ENCODE results near the gene NRXN3. TPM values are rescaled to one million over a fixed set of nuclear protein-coding genes. Genes with fewer than 3 reads are reported as not detected.

The NRXN3 gene
- polyA plus RNA-seq, 1 of the 3 experiments (the other 2 are of a cell fraction) = 1.6 TPM

- Histone ChIP-seq H3K9me2 (no peaks in the 10 kb centered on the region), H3K79me2 (ENCODE audit: insufficient read depth) (no peaks in the 10 kb centered on the region), H4K20me1 (ENCODE audit: insufficient read depth) (no peaks in the 10 kb centered on the region), H3K4me3 (ENCODE audit: low read depth in 2 of 2, low read length in 1 of 2) (no peak overlapping the region), H3K4me1 (ENCODE audit: control insufficient read depth in 1 of 2, insufficient read depth in 2 of 2, low read depth in 1 of 2, low read length in 1 of 2) (no peaks in the 10 kb centered on the region), H3K9ac (no peak overlapping the region), H3F3A (replicated peaks; ENCODE audit: insufficient read depth) (no peaks in the 10 kb centered on the region), H3K27ac (ENCODE audit: low read depth in 2 of 2, low read length in 1 of 2) (no peak overlapping the region), H3K36me3 (replicated peaks in 1 of 2; ENCODE audit: control insufficient read depth in 1 of 2, insufficient read depth in 2 of 2, low read length in 1 of 2) (no peaks in the 10 kb centered on the region), H3K4me2 (no peak overlapping the region), H2AFZ (ENCODE audit: low read depth) (no peak overlapping the region), H3K27me3 (ENCODE audit: insufficient read depth) (no peaks in the 10 kb centered on the region), H3K9me3 (no peaks in the 10 kb centered on the region)
- ChIA-PET CTCF (interaction anchor here (1.4 kb wide), 1 partner anchor 21 kb away, joined by 4 read pairs; no protein-coding TSS in a partner anchor), POLR2A (no interaction called here)
- no peak for TF ChIP-seq FOXJ3 (CRISPR knock-in tag; IDR thresholded peaks at IDR 0.05)
- no peak for TF ChIP-seq TEAD4 (IDR thresholded peaks at IDR 0.05; ENCODE audit: borderline replicate concordance, insufficient read depth)
- TF ChIP-seq USF1 (IDR thresholded peaks at IDR 0.05; ENCODE audit: borderline replicate concordance, low read depth) = no peak
- TF ChIP-seq RFX5 (IDR thresholded peaks at IDR 0.05; ENCODE audit: low read length) = no peak
- no peak for TF ChIP-seq SIN3A (IDR thresholded peaks at IDR 0.05; ENCODE audit: borderline replicate concordance, low read depth, low read length)
- no peak for TF ChIP-seq REST (IDR thresholded peaks at IDR 0.05; ENCODE audit: low read depth, low read length)
- TF ChIP-seq RAD21 (IDR thresholded peaks at IDR 0.05; ENCODE audit: low read length) = no peak
- no peak for TF ChIP-seq POLR2AphosphoS5 (IDR thresholded peaks at IDR 0.05; ENCODE audit: low read depth, low read length)
- TF ChIP-seq FOSL2 (IDR thresholded peaks at IDR 0.05; ENCODE audit: borderline replicate concordance, low read depth) = no peak
- no peak for TF ChIP-seq MXI1 (IDR thresholded peaks at IDR 0.05; ENCODE audit: low read depth, low read length)
- TF ChIP-seq FOXM1 (IDR thresholded peaks at IDR 0.05; ENCODE audit: low read depth) = no peak
- no peak for TF ChIP-seq ELF1 (IDR thresholded peaks at IDR 0.05)
- no peak for TF ChIP-seq TAF1 (IDR thresholded peaks at IDR 0.05; ENCODE audit: borderline replicate concordance, low read depth, low read length)
- no peak for TF ChIP-seq JUND (IDR thresholded peaks at IDR 0.05)
- TF ChIP-seq CHD2 (IDR thresholded peaks at IDR 0.05; ENCODE audit: low read length, partially characterized antibody) = no peak
- DNase-seq = no peak
- WGBS (ENCODE audit: low lambda C conversion rate) = 29% methylated on average over 5 of the region's 5 CpGs
Measured at GRCh38 chr14:79680087-79680486, 1509.9 kb downstream of the NRXN3 start.

GRCh38 chr14:79686196-79686595 is 1516.0 kb downstream of the NRXN3 start:
- no peak overlapping the region for H2AFZ ChIP-seq (ENCODE audit: low read depth)
- H3K27ac ChIP-seq (ENCODE audit: low read depth in 2 of 2, low read length in 1 of 2) = no peak overlapping the region
- POLR2A ChIA-PET = no interaction called here

More at GRCh38 chr14:79686196-79686595, 1516.0 kb downstream of the NRXN3 start:
- H3K79me2 ChIP-seq (ENCODE audit: insufficient read depth) = no peaks in the 10 kb centered on the region
- no peak for DNase-seq
- no peaks in the 10 kb centered on the region for H4K20me1 ChIP-seq (ENCODE audit: insufficient read depth)
- no peak for TF ChIP-seq RFX5 (IDR thresholded peaks at IDR 0.05; ENCODE audit: low read length)
- 5% methylated on average over 1 of the region's 1 CpG for WGBS (ENCODE audit: low lambda C conversion rate)
- H3K27me3 ChIP-seq (ENCODE audit: insufficient read depth) = no peaks in the 10 kb centered on the region
- H3K9ac ChIP-seq = no peak overlapping the region
- CTCF ChIA-PET = no interaction called here
- H3K4me3 ChIP-seq (ENCODE audit: low read depth in 2 of 2, low read length in 1 of 2) = no peak overlapping the region
- H3F3A ChIP-seq (replicated peaks; ENCODE audit: insufficient read depth) = no peaks in the 10 kb centered on the region
- H3K9me3 ChIP-seq = no peaks in the 10 kb centered on the region
- H3K4me1 ChIP-seq (ENCODE audit: control insufficient read depth in 1 of 2, insufficient read depth in 2 of 2, low read depth in 1 of 2, low read length in 1 of 2) = no peaks in the 10 kb centered on the region
- no peak overlapping the region for H3K4me2 ChIP-seq
- H3K36me3 ChIP-seq (replicated peaks in 1 of 2; ENCODE audit: control insufficient read depth in 1 of 2, insufficient read depth in 2 of 2, low read length in 1 of 2) = no peaks in the 10 kb centered on the region
- no peaks in the 10 kb centered on the region for H3K9me2 ChIP-seq

Data from SK-N-SH (cell line).